Loucy (cell line): ENCODE results near the gene KCNN3.

Source experiments
- EZH2phosphoT487 ChIP-seq: fragments of 200-600 bp; IDR thresholded peaks from 2 replicates; pipeline ENCODE4 v1.6.1; 2018; ENCODE audit warnings: antibody characterized with exemption, mild to moderate bottlenecking, moderate library complexity, borderline replicate concordance
- TF ChIP-seq, protein P1 (sequence below): fragments of 200-600 bp; sonication (generic); conservative IDR thresholded peaks from 2 replicates; pipeline ENCODE4 v1.5.1; 2014; ENCODE audit warnings: mild to moderate bottlenecking, antibody characterized with exemption, low read length

DNA sequence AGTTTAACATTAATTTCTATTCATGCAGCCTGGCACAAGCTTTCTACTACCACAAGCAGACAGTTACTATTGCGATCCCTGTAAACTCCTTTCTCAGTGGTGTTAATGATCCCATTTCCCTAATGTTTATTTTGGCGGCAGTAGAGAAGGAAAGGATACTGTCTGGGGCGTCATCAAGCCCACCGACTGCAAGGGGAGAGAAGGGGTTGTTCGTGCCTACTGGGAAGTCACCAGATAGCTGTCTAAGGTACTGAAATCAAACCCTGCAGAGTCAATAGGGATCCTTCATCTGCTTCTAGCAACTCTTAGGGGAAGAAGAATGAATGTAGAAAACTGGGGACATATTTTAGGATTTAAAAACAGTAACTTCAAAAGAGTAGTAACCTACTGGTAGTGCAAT is 166.9 kb downstream of the KCNN3 start:
- TF ChIP-seq, protein P1, sequence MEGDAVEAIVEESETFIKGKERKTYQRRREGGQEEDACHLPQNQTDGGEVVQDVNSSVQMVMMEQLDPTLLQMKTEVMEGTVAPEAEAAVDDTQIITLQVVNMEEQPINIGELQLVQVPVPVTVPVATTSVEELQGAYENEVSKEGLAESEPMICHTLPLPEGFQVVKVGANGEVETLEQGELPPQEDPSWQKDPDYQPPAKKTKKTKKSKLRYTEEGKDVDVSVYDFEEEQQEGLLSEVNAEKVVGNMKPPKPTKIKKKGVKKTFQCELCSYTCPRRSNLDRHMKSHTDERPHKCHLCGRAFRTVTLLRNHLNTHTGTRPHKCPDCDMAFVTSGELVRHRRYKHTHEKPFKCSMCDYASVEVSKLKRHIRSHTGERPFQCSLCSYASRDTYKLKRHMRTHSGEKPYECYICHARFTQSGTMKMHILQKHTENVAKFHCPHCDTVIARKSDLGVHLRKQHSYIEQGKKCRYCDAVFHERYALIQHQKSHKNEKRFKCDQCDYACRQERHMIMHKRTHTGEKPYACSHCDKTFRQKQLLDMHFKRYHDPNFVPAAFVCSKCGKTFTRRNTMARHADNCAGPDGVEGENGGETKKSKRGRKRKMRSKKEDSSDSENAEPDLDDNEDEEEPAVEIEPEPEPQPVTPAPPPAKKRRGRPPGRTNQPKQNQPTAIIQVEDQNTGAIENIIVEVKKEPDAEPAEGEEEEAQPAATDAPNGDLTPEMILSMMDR = no peak
- no peak for TF ChIP-seq EZH2phosphoT487
